DMS53 treated with DMSO at 0.1 percent for 48 hours (cell line): ENCODE data around the gene CHRM2.
"Not testable (repeated sequence)": the region's sequence is repeated elsewhere in the genome, so short reads cannot be mapped to it uniquely, and the experiment has no call there.

Experiments
- DNase-seq: peaks from one replicate; lab custom pipeline; 2025; ENCODE audit not compliant: unreplicated experiment; lab: John Stamatoyannopoulos, UW

CHRM2 gene

GRCh38 chr7:136868496-136869000 is at the start of gene CHRM2:
Gene CHRM2 (plus strand): TSS chr7:136868652. CDS start chr7:137014866, 146,214 bp downstream.
- peak; percentile 24 for DNase-seq

DNA sequence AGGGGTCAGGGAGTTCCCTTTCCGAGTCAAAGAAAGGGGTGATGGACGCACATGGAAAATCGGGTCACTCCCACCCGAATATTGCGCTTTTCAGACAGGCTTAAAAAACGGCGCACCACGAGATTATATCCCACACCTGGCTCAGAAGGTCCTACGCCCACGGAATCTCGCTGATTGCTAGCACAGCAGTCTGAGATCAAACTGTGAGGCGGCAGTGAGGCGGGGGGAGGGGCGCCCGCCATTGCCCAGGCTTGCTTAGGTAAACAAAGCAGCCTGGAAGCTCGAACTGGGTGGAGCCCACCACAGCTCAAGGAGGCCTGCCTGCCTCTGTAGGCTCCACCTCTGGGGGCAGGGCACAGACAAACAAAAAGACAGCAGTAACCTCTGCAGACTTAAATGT is 37.1 kb upstream of the CHRM2 start:
- not testable (repeated sequence) for DNase-seq

GRCh38 chr7:136845899-136846465 is 22.5 kb upstream of the CHRM2 start:
- DNase-seq, result no peak

- no peak for DNase-seq
Observed at GRCh38 chr7:136847858-136848257, 20.6 kb upstream of the CHRM2 start.

- no peak for DNase-seq
Observed at GRCh38 chr7:136853654-136854053, 14.8 kb upstream of the CHRM2 start.

GRCh38 chr7:136857573-136857972 is 10.9 kb upstream of the CHRM2 start:
- DNase-seq, result no peak

DNA sequence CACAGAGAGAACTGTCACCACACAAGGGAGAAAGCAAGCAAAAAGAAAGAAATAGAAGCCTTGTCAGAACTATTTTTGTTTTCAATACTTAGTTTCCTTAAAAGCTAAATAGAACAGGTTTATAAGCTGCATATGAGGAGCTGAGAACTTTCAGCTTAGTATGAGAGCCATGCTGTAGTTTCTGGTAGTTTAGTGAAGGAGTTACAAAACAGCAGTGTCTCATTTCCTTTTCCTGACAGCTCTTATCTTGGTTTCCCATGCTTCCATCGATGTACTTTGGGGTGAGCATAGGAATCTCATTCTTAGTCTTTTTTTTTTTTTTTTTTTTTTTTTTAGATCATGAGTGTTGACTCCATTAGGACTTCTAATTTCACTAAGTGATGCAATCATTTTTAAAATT is 8.6 kb upstream of the CHRM2 start:
- DNase-seq, result no peak

GRCh38 chr7:136865236-136865635 is 3.2 kb upstream of the CHRM2 start:
- no peak for DNase-seq

GRCh38 chr7:136865777-136866176 is 2.7 kb upstream of the CHRM2 start:
- no peak for DNase-seq

GRCh38 chr7:136869001-136869961 is 829 bp downstream of the CHRM2 start:
- DNase-seq, result no peak

- DNase-seq, result peak; percentile 40
Observed at GRCh38 chr7:136869991-136870865, 1.8 kb downstream of the CHRM2 start.

DNA sequence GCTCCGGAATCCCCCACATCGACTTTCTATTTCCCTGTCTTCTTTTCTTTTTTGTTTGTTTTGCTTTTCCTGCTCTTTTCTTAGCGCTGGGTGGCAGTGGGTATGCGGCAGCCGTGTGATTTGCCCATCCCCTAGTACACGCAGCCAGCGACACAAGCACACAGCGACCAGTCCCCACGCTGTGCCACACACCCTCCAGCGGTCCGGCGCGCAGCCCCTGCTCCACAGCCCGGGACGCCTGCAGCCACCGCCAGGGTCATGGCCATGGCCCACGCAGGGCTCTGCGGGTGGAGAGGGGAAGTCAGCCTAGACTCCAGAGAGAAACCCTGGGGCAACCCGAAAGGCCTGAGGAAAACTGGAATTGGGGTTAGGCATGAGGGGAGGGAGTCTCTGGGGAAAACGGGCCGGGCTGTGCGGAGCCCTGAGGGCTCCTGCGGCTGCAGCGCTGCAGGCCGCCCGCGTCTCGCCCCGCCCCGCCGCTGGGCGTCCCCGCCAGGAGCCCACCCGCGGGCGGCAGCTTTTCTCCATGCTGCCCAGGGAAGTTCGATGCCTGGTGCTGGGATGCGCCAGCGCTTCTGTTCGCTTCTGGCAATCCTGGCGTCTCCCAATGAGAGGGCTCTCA is 2.5 kb downstream of the CHRM2 start:
- no peak for DNase-seq

- peak; percentile 29 for DNase-seq
Observed at GRCh38 chr7:136874393-136875032, 6.1 kb downstream of the CHRM2 start.

- no peak for DNase-seq
Observed at GRCh38 chr7:136877509-136877908, 9.1 kb downstream of the CHRM2 start.

DNA sequence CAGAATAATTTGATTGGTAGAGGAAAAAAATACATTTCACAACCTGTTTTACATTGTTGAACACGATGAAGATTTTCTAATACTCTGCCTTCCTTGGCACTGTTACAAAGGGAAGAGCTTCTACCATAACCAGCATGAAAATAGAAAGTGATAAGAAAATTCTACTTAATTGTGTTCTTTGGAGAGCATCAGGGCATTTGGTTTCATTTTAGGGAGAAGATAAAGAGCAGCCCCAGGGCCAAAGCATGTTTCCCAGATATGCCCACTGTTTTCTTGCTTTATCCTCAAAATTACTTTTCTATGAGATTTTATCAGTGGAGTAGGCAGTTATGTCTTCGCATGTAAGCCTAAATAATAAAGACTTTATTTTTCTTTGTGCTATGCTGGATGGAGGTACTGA is 9.5 kb downstream of the CHRM2 start:
- DNase-seq, result no peak

DNA sequence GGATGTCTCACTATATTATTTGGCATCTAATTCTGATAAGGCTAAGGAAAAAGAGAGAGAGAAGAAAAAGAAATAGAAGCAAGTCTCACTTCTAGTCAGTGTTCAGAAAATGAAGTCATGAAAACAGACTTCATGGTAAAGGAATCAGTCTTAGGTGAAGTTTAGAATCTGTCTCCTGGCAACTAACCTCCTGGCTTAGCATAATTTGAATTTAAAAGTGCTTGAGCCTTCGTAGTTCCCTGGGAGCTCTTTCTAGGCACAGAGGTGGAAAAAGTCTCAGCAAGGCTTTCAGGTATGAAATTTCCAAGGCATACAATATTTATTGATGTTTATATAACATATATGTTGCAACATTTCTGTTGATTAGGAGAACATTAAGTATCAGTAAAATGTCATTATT is 10.4 kb downstream of the CHRM2 start:
- DNase-seq, result no peak

DNA sequence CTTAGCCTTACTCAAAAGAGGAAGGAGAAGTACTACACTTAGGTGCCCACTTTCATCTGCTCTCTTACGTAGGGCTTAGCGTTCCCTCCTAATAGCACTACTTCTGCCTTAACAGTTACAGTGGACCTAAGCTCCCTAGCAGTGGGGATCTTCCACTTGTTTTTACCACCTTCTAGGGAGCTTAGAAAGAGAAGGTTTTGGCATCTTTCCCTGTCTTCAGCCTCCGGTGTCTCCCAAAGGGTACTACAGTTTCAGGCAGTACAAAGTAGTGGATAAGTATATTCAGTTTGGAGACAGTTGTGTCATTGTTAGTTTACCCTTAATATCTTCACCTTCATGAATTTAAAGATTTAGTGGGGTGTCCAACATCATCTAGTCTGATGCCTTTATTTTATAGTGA is 14.6 kb downstream of the CHRM2 start:
- no peak for DNase-seq

- no peak for DNase-seq
Observed at GRCh38 chr7:136884492-136884891, 16.0 kb downstream of the CHRM2 start.

GRCh38 chr7:136887317-136887716 is 18.9 kb downstream of the CHRM2 start:
- DNase-seq, result no peak

GRCh38 chr7:136890399-136890798 is 21.9 kb downstream of the CHRM2 start:
- no peak for DNase-seq
